ENCODE measurements around the gene CGREF1. TPM values are rescaled to one million over a fixed set of nuclear protein-coding genes. Genes with fewer than 3 reads are reported as not detected.
A peak's percentile ranks its signal among the peaks of the same experiment; 100 is the strongest.

Gene CGREF1
- total RNA-seq, 1 experiment from 2014 or later, result 0.37 TPM

DNA sequence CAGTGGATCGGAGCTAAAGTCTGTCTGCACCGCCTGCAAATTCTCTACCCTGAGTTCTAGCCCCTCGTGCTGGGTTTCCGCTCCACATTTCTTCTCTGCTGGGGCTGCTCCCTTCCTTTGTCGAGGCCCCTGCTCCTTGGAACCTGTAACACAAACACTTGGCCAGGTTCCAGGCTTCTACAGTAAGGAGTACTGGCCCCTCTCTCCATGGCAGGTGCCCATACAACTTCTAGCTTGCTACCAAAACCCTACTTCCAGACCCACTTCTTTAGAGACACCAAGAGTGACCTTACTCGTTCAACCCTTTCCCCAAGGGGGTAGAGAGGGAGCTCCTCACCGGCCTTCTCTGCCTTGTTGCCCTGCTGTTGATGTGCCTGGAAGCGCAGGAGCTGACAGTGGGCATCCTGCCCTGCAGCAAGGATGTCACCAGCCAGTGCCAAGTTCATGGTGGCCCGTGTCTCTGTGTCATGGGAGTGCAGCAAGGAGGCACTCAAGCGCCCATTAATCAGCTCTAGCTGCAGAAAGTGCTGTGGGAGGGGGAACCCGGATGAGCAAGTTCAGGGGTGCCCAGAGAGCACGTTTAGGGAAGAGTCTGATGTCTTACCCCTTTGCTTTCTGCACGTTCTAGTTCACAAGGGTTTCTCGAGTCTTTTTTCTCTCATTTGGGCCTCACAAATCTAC is 14.4 kb upstream of the CGREF1 start:
- POLR2A ChIA-PET (ENCODE audit: unreplicated experiment), result no interaction called here
- Histone ChIP-seq H3K79me2 (ENCODE audit: low read depth) (peaks cover 19% of the 10 kb centered on the region), H3F3A (ENCODE audit: insufficient read depth, low read depth) (peaks cover 10% of the 10 kb centered on the region; the same call in 1 of the 2 replicates), H3K9me2 (ENCODE audit: insufficient read depth) (no peaks in the 10 kb centered on the region), H3K4me1 (replicated peaks; ENCODE audit: insufficient read depth) (peaks cover 10% of the 10 kb centered on the region), H3K27ac (no peak overlapping the region), H3K9me3 (ENCODE audit: insufficient read depth, low read depth) (no peaks in the 10 kb centered on the region), H3K27me3 (ENCODE audit: insufficient read depth, low read depth) (no peaks in the 10 kb centered on the region), H3K36me3 (ENCODE audit: low read depth) (0 out of 2 replicates have a peak, but pooled peaks cover 8% of the 10 kb centered on the region), H2AFZ (no peak overlapping the region), H4K20me1 (ENCODE audit: insufficient read depth) (peaks cover 7% of the 10 kb centered on the region; the same call in 1 of the 2 replicates), H3K4me2 (peak overlapping the region; percentile 89), H3K4me3 (peak overlapping the region; percentile 83)
- TSS peak; percentile 66 for BruUV-seq (replicated peaks)
- no peak for DNase-seq
- intact Hi-C loops (cut with micrococcal nuclease; ENCODE audit: unreplicated experiment), result loop anchor here (10.0 kb wide), 1 partner anchor 81 kb away; the partner anchor contains the start of genes ATRAID, CAD and SLC5A6
- CTCF ChIA-PET, result interaction anchor here (0.6 to 1.2 kb wide), 2 partner anchors 58 to 221 kb away, joined by 3 read pairs; no protein-coding TSS in a partner anchor
- no peak for TF ChIP-seq EZH2 (IDR thresholded peaks at IDR 0.05; ENCODE audit: low read depth)
- TF ChIP-seq, protein P1, sequence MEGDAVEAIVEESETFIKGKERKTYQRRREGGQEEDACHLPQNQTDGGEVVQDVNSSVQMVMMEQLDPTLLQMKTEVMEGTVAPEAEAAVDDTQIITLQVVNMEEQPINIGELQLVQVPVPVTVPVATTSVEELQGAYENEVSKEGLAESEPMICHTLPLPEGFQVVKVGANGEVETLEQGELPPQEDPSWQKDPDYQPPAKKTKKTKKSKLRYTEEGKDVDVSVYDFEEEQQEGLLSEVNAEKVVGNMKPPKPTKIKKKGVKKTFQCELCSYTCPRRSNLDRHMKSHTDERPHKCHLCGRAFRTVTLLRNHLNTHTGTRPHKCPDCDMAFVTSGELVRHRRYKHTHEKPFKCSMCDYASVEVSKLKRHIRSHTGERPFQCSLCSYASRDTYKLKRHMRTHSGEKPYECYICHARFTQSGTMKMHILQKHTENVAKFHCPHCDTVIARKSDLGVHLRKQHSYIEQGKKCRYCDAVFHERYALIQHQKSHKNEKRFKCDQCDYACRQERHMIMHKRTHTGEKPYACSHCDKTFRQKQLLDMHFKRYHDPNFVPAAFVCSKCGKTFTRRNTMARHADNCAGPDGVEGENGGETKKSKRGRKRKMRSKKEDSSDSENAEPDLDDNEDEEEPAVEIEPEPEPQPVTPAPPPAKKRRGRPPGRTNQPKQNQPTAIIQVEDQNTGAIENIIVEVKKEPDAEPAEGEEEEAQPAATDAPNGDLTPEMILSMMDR (conservative IDR thresholded peaks at IDR 0.05), result no peak; the same call in 1 of the 2 replicates

DNA sequence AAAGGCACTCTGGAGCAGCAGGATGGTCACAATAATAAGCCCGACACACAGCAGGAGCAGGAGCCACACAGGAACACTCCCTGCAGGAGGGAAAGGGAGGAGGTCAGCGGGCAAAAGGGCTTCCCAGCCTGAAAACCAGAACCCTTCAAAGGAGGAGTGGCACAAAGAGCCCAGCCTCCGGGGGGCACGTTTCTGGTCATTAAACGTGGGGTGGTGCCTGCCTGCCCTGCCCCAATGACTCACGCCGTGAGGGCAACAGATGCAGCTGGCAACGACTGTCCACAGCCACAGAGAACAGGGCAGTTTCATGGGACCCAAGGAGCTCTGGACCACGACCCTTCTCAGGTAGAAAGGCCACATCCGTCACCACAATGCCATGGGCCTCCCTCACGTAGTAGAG is 12.5 kb upstream of the CGREF1 start:
- TF ChIP-seq, protein P1 (conservative IDR thresholded peaks at IDR 0.05), result no peak
- TF ChIP-seq EZH2 (IDR thresholded peaks at IDR 0.05; ENCODE audit: low read depth), result no peak
- no peak overlapping the region for H3K4me2 ChIP-seq
- no peak overlapping the region for H3K4me3 ChIP-seq
- no TSS peak for BruUV-seq (replicated peaks)
- ChIA-PET CTCF (no interaction called here), POLR2A (ENCODE audit: unreplicated experiment) (interaction anchor here (0.6 kb wide), 1 partner anchor 454 kb away, joined by 3 read pairs; no protein-coding TSS in a partner anchor)
- intact Hi-C loops (cut with micrococcal nuclease; ENCODE audit: unreplicated experiment), result loop anchor here (10.0 kb wide), 1 partner anchor 83 kb away; the partner anchor contains the start of genes ATRAID, CAD and SLC5A6
- no peak overlapping the region for H3K27ac ChIP-seq
- no peaks in the 10 kb centered on the region for H3K9me2 ChIP-seq (ENCODE audit: insufficient read depth)
- no peak overlapping the region for H2AFZ ChIP-seq
- H3K36me3 ChIP-seq (ENCODE audit: low read depth), result 0 out of 2 replicates have a peak, but pooled peaks cover 8% of the 10 kb centered on the region
- H3K79me2 ChIP-seq (ENCODE audit: low read depth), result peaks cover 19% of the 10 kb centered on the region
- H3K4me1 ChIP-seq (replicated peaks; ENCODE audit: insufficient read depth), result peaks cover 10% of the 10 kb centered on the region
- no peaks in the 10 kb centered on the region for H3K9me3 ChIP-seq (ENCODE audit: insufficient read depth, low read depth)
- H3F3A ChIP-seq (ENCODE audit: insufficient read depth, low read depth), result peaks cover 10% of the 10 kb centered on the region; the same call in 1 of the 2 replicates
- H3K27me3 ChIP-seq (ENCODE audit: insufficient read depth, low read depth), result no peaks in the 10 kb centered on the region
- H4K20me1 ChIP-seq (ENCODE audit: insufficient read depth), result peaks cover 7% of the 10 kb centered on the region; the same call in 1 of the 2 replicates
- no peak for DNase-seq

GRCh38 chr2:27130396-27130795 is 11.5 kb upstream of the CGREF1 start:
- H2AFZ ChIP-seq, result no peak overlapping the region
- 0 out of 2 replicates have a peak, but pooled peaks cover 8% of the 10 kb centered on the region for H3K36me3 ChIP-seq (ENCODE audit: low read depth)
- peaks cover 10% of the 10 kb centered on the region for H3K4me1 ChIP-seq (replicated peaks; ENCODE audit: insufficient read depth)
- H3K9me2 ChIP-seq (ENCODE audit: insufficient read depth), result no peaks in the 10 kb centered on the region
- peaks cover 10% of the 10 kb centered on the region; the same call in 1 of the 2 replicates for H3F3A ChIP-seq (ENCODE audit: insufficient read depth, low read depth)
- H4K20me1 ChIP-seq (ENCODE audit: insufficient read depth), result peaks cover 7% of the 10 kb centered on the region; the same call in 1 of the 2 replicates
- H3K9me3 ChIP-seq (ENCODE audit: insufficient read depth, low read depth), result no peaks in the 10 kb centered on the region
- peaks cover 19% of the 10 kb centered on the region for H3K79me2 ChIP-seq (ENCODE audit: low read depth)
- H3K27ac ChIP-seq, result no peak overlapping the region
- no peak for DNase-seq
- ChIA-PET CTCF (no interaction called here), POLR2A (ENCODE audit: unreplicated experiment) (no interaction called here)
- BruUV-seq (replicated peaks), result no TSS peak
- TF ChIP-seq, protein P1 (conservative IDR thresholded peaks at IDR 0.05), result no peak
- TF ChIP-seq EZH2 (IDR thresholded peaks at IDR 0.05; ENCODE audit: low read depth), result no peak
- H3K4me3 ChIP-seq, result no peak overlapping the region
- intact Hi-C loops (cut with micrococcal nuclease; ENCODE audit: unreplicated experiment), result loop anchor here (10.0 kb wide), 1 partner anchor 84 kb away; the partner anchor contains the start of genes ATRAID, CAD and SLC5A6
- H3K27me3 ChIP-seq (ENCODE audit: insufficient read depth, low read depth), result no peaks in the 10 kb centered on the region
- H3K4me2 ChIP-seq, result no peak overlapping the region

Data from PC-9 (cell line).